GM18511 (cell line): Measurements from ENCODE around the gene FOSL1.
A peak's percentile ranks its signal among the peaks of the same experiment; 100 is the strongest.

ENCODE experiments used
- ATAC-seq: cut with Tn5 transposase; IDR thresholded peaks from one replicate; pipeline ENCODE4 v1.9.1; 2021; ENCODE audit warnings: mild to moderate bottlenecking, moderate library complexity; ENCODE audit not compliant: unreplicated experiment

FOSL1 gene

GRCh38 chr11:65882120-65883057 lies 17.8 kb downstream of the FOSL1 start:
- no peak for ATAC-seq

GRCh38 chr11:65880844-65881421 lies 19.3 kb downstream of the FOSL1 start:
- ATAC-seq, result no peak

GRCh38 chr11:65880027-65880426 lies 20.2 kb downstream of the FOSL1 start:
- no peak for ATAC-seq

- ATAC-seq, result no peak
Measured at GRCh38 chr11:65879617-65880016, 20.6 kb downstream of the FOSL1 start, which contains the start of gene CTSW. CTSW (plus strand) TSS chr11:65879837; CDS start chr11:65879855, 18 bp downstream.

DNA sequence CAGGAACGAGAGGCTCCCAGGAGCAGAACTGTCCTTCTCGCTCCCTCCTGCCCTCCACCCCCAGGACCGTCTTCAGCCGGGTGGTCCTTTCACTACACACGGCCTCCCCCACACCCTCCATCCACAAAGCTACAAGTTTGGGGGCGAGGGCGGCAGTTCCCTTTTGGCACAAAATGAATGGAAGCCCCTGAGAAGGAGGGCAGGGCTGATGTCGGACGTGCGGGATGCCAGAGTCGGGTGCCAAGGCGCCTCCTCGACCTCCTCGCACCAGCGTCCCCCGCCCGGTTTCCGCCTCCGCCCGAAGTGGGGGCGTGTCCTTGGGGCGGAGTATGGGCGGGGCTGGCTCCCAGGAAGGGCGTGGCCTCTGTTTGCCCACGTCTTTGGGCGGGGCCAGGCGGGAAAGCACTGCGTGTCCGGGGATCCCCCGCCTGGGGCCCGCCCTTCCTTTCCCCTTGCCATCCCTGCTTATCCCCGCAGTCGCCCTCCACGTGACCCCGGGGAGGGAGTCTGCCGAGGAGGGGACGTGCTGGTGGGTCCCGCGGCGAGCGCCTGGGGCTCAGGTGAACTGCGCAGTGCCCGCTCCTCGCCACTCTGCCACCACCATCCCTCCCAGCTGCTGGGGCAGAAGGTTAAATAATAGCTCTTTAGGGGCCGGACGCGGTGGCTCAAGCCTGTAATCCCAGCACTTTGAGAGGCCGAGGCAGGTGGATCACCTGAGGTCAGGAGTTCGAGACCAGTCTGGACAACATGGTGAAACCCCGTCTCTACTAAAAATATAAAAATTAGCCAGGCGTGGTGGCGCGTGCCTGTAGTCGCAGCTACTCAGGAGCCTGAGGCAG lies 26.7 kb downstream of the FOSL1 start:
- ATAC-seq, result peak; percentile 83

GRCh38 chr11:65872586-65873317 lies 27.4 kb downstream of the FOSL1 start, which contains the start of gene EFEMP2:
EFEMP2 (minus strand) TSS chr11:65872800; CDS start chr11:65872354, 446 bp downstream.
- no peak for ATAC-seq

GRCh38 chr11:65871811-65872548 lies 28.2 kb downstream of the FOSL1 start:
- no peak for ATAC-seq

DNA sequence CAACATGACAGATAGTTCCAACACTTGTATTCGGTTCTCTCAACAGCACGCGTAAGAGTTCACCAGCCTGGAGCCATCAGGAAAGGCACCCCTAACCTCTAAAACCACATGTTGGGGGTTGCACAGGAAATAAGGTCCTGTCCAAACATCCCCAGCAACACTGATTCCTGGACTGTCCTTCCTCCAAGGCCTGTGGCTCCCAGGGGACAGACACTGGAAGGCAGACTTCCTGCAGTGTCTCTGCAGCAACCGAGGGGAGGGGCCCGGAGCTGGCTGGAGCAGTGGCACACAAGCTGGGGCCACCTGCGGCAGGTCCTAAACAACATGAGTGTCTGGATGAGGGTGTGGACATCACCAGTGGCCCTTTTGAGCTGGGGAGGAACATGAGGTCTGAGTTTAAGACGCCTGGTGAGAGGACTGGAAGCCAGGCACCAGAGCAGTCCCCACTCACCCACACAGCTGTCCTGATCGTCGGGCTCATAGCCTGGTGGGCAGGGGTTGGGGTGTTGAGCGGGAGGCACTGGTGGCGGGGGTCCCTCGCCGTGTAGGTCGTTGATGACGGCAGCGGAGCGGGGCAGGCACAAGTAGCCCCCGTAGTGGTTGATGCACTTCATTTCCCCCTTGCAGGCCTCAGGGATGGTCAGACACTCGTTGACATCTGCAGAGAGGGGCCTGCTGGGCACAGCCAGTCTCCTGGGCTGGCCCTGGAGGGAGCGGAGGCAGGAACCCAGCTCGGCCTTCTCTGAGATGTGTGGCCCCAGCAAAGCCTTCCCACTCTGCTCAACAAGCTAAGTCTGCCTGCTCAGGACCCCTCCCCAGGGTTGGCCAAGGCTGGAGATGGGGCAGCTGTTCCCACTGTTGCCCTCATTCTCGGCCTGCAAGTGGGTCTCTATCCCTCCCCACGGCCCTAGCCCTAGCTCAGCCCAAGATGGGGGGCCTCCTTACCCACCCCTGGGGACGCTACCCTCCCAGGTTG lies 29.2 kb downstream of the FOSL1 start:
- ATAC-seq, result no peak

DNA sequence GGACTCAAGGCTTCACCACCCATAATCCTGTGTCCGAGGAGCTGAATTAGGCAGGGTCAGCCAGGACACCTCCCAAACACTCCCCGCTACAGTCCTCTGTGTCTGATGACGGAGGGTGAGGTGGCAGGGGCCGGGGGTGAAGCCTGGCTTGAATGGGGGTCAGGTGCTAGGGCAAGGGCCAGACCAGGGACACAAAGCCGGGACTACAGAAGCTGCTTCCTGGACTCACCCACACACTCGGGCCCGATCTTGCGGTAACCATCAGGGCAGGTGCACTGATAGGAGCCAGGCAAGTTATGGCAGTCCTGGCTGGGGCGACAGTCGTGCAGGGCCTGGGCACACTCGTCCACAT lies 29.9 kb downstream of the FOSL1 start:
- no peak for ATAC-seq

DNA sequence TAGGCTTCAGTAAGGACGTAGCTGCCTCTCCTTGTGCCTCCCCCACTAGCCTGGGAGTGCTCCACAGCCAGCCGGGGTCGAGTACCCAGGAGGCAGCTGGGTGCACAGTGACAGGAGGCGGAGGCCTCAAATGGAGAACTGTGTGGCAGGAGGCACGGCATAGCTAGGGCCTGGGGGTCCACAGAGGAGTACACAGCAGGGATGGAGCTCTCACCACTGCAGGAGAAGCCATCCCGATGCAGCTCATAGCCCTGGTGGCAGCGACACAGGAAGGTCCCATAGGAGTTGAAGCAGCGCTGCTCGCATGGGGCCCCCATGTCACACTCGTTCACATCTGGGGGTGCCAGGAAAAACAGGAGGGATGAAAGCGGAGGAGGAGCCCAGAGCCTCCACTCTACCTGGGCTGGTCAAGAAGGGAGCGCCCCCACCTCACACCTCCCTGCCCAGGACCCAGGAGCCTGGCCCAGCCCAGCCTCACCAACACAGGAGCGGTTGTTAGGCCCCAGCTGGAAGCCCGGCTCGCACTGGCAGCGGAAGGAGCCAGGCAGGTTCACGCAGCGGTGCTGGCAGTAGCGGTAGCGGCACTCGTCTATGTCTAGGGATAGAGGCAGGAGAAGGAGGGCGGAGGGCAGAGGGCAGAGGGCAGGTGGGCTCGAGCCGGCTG lies 30.4 kb downstream of the FOSL1 start:
- no peak for ATAC-seq

GRCh38 chr11:65868907-65869306 lies 31.3 kb downstream of the FOSL1 start:
- no peak for ATAC-seq

GRCh38 chr11:65868076-65868667 lies 32.0 kb downstream of the FOSL1 start:
- ATAC-seq, result no peak

- no peak for ATAC-seq
Measured at GRCh38 chr11:65867284-65868071, 32.7 kb downstream of the FOSL1 start.

DNA sequence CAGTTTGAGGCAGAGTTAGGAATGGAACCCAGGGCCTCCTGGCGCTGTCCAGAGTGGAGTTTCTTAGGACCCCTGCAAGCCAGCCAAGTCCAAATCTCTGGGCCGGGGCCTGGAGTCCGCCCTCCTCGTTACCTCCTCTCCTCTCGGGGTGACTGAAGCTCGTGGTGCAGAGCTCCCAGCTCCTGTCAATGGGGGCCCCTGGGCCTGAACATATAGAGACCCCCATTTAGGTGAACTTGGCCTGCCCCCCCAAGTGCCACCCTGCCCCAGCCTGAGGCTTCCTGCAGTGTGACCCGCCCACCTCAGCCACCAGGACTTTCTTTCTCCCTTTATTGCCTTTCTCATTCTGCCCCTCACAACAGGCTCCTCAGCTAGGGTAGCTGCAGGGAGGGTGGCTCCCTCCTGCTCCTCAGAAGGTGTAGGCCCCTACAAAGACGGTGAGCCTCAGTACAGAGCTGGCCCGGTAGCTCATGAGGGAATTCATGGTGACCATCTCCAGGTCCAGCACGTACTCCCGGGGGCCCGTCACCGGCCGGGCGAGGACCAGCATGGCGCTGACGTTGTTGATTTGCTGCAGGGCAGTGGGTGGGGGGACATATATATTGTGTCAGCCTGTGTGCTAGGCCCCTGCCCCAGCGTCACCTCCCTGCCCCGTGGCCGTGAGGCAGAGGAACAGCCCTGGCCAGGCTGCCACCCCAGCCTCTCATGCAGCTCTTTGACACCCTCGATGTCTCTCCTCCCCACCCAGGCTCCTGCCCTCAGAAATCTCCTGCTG lies 33.5 kb downstream of the FOSL1 start:
- no peak for ATAC-seq

DNA sequence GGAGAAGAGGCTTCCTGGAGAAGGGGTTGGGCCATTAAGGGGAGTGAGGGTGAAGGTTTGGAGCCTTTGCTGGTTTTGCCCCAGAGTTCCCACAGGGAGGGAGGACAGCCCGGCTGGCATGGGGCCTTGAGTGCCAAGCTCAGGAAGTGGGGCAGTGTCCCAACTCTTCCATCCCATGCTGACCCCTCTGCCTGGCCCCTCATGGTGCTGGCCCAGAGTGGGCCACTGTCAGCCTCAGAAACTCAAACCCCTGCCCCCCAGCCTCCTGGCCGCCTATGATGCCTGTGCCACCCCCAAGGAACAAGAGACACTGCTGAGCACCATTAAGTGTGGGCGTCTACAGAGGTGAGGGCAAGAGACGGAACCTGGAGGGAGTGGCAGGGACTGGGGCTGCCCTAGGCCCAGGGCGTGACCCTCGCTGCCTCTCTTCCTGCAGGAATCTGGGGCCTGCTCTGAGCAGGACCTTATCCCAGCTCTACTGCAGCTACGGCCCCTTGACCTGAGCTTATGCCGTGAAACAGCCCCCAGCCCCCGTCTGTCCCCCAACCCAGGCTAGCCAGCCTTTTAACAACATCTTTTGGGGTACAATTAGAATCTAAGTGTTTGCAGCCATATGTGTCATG lies 34.5 kb downstream of the FOSL1 start:
- ATAC-seq, result no peak
